ENCODE data around the gene TERC.
A peak's percentile ranks its signal among the peaks of the same experiment; 100 is the strongest.
"Not testable (repeated sequence)": the region's sequence is repeated elsewhere in the genome, so short reads cannot be mapped to it uniquely, and the experiment has no call there.

Gene TERC

GRCh38 chr3:169771497-169772304 is 6.8 kb upstream of the TERC start:
- peak; percentile 66 to 93 for DNase-seq

GRCh38 chr3:169769287-169770181 is 4.7 kb upstream of the TERC start, which contains the start of gene ACTRT3:
Gene ACTRT3 (minus strand): TSS chr3:169769561. CDS start chr3:169769520, 41 bp downstream.
- peak; percentile 64 to 73 for DNase-seq

GRCh38 chr3:169764312-169764881 is 463 bp downstream of the TERC start:
- peak; percentile 61 to 73 for DNase-seq

- DNase-seq = no peak
Observed at GRCh38 chr3:169760479-169760878, 4.4 kb downstream of the TERC start.

GRCh38 chr3:169759256-169759655 is 5.6 kb downstream of the TERC start:
- DNase-seq = peak in 1 of 2 donors; percentile 43

- no peak for DNase-seq
Observed at GRCh38 chr3:169758359-169758994, 6.4 kb downstream of the TERC start.

GRCh38 chr3:169755488-169755887 is 9.4 kb downstream of the TERC start:
- DNase-seq = no peak

GRCh38 chr3:169754711-169755110 is 10.1 kb downstream of the TERC start:
- no peak for DNase-seq

- DNase-seq = no peak
Observed at GRCh38 chr3:169751875-169752274, 13.0 kb downstream of the TERC start.

- DNase-seq = no peak
Observed at GRCh38 chr3:169750665-169751064, 14.2 kb downstream of the TERC start.

- DNase-seq = no peak
Observed at GRCh38 chr3:169748670-169749069, 16.2 kb downstream of the TERC start.

GRCh38 chr3:169746924-169747323 is 17.9 kb downstream of the TERC start:
- no peak for DNase-seq

- DNase-seq = peak in 1 of 2 donors; percentile 11
Observed at GRCh38 chr3:169744366-169745054, 20.4 kb downstream of the TERC start.

GRCh38 chr3:169739067-169739466 is 25.8 kb downstream of the TERC start:
- DNase-seq = no peak

GRCh38 chr3:169731857-169732256 is 33.0 kb downstream of the TERC start:
- DNase-seq = not testable (repeated sequence)

- DNase-seq = no peak
Observed at GRCh38 chr3:169722724-169723123, 42.1 kb downstream of the TERC start.

GRCh38 chr3:169718415-169718814 is 46.4 kb downstream of the TERC start:
- not testable (repeated sequence) for DNase-seq
